Breast epithelium (tissue), 4 donors: ENCODE measurements around the gene HOMER1. TPM values are rescaled to one million over a fixed set of nuclear protein-coding genes. Genes with fewer than 3 reads are reported as not detected.

Source experiments
- DNase-seq, 2 donors: peaks; one replicate each; pipeline ENCODE4 v3.0.0-alpha.2; 2019; ENCODE audit warnings: low spot score in 2 of 2
- H3K27ac ChIP-seq, 2 donors: fragments of 200-600 bp; sonication (generic) in 1 of 2; one replicate each; pipeline ENCODE4 v1.5.1; 2016 to 2019; ENCODE audit warnings: mild to moderate bottlenecking in 1 of 2
- H3K27me3 ChIP-seq, 2 donors: fragments of 200-600 bp; sonication (generic) in 1 of 2; one replicate each; pipeline versions ENCODE4 v1.5.1 to v1.6.0; 2017 to 2019; ENCODE audit warnings: control low read depth in 1 of 2, mild to moderate bottlenecking in 1 of 2
- H3K36me3 ChIP-seq: fragments of 200-600 bp; one replicate; pipeline ENCODE4 v1.5.1; 2019
- H3K4me1 ChIP-seq, 2 donors: fragments of 200-600 bp; sonication (generic); one replicate each; pipeline ENCODE4 v1.5.1; 2016 to 2019; ENCODE audit warnings: control low read depth in 1 of 2
- H3K4me3 ChIP-seq, 3 donors: fragments of 200-600 bp; sonication (generic); 1 replicate in 2 of 3; 2 replicates in 1 of 3; pipeline ENCODE4 v1.5.1; 2016 to 2019; ENCODE audit warnings: mild to moderate bottlenecking in 3 of 3, moderate library complexity in 2 of 3
- H3K9me3 ChIP-seq, 2 donors: fragments of 200-600 bp; sonication (generic) in 1 of 2; one replicate each; pipeline ENCODE4 v1.5.1; 2016 to 2019; ENCODE audit warnings: control low read depth in 1 of 2
- CTCF ChIP-seq, 3 donors: fragments of 450-650 bp; IDR thresholded peaks; one replicate each; pipeline ENCODE4 v1.5.1; 2016 to 2017; ENCODE audit warnings: antibody characterized with exemption in 3 of 3, mild to moderate bottlenecking in 3 of 3, moderate library complexity in 3 of 3
- POLR2A ChIP-seq: fragments of 450-650 bp; IDR thresholded peaks from one replicate; pipeline ENCODE4 v1.6.1; 2016; ENCODE audit warnings: antibody characterized with exemption, mild to moderate bottlenecking, moderate library complexity
- POLR2AphosphoS5 ChIP-seq, 3 donors: sonication (generic); formaldehyde crosslinking; IDR thresholded peaks; one replicate each; pipeline ENCODE4 v1.6.1; 2017; ENCODE audit warnings: antibody characterized with exemption in 3 of 3
- intact Hi-C: fragments of 100-400 bp; cut with DNase I; formaldehyde crosslinking; loops from one replicate; pipeline ENCODE4 v1.15.1; 2023; ENCODE audit warnings: low total_unique reads
- total RNA-seq, 3 donors: library from RNA; depleted of rRNA; stranded (reverse); fragments of >200 nt; gene quantifications; one replicate each; pipeline ENCODE4 v1.1.0, GENCODE V29; 2016

The HOMER1 gene
- total RNA-seq, 3 donors from 2014 or later = 3.2 to 26.2 (median 18.7) TPM

GRCh38 chr5:79474367-79475151 is 39.4 kb downstream of the HOMER1 start:
- Histone ChIP-seq H3K4me1 (no peaks in the 10 kb centered on the region), H3K9me3 (no peaks in the 10 kb centered on the region), H3K27ac (no peak overlapping the region), H3K4me3 (no peak overlapping the region), H3K27me3 (no peaks in the 10 kb centered on the region), H3K36me3 (no peaks in the 10 kb centered on the region)
- intact Hi-C loops = no loop called here
- TF ChIP-seq POLR2A (no peak), POLR2AphosphoS5 (IDR thresholded peaks at IDR 0.05) (no peak), CTCF (IDR thresholded peaks at IDR 0.05) (no peak)
- DNase-seq = no peak

GRCh38 chr5:79471556-79471955 is 42.4 kb downstream of the HOMER1 start:
- no peaks in the 10 kb centered on the region for H3K36me3 ChIP-seq
- intact Hi-C loops = no loop called here
- H3K9me3 ChIP-seq = no peaks in the 10 kb centered on the region
- H3K27ac ChIP-seq = no peak overlapping the region
- no peaks in the 10 kb centered on the region for H3K27me3 ChIP-seq
- no peaks in the 10 kb centered on the region for H3K4me1 ChIP-seq
- H3K4me3 ChIP-seq = no peak overlapping the region
- DNase-seq = no peak
- TF ChIP-seq POLR2AphosphoS5 (IDR thresholded peaks at IDR 0.05) = no peak
- no peak for TF ChIP-seq POLR2A
- TF ChIP-seq CTCF (IDR thresholded peaks at IDR 0.05) = no peak

GRCh38 chr5:79464695-79465332 is 49.1 kb downstream of the HOMER1 start:
- H3K4me3 ChIP-seq = no peak overlapping the region
- no peaks in the 10 kb centered on the region for H3K36me3 ChIP-seq
- H3K4me1 ChIP-seq = no peaks in the 10 kb centered on the region
- peak in 2 of 3 donors; percentile 53 to 59 for TF ChIP-seq CTCF (IDR thresholded peaks at IDR 0.05)
- no peak for TF ChIP-seq POLR2A
- TF ChIP-seq POLR2AphosphoS5 (IDR thresholded peaks at IDR 0.05) = no peak
- H3K9me3 ChIP-seq = no peaks in the 10 kb centered on the region
- intact Hi-C loops = no loop called here
- no peaks in the 10 kb centered on the region for H3K27me3 ChIP-seq
- no peak overlapping the region for H3K27ac ChIP-seq
- DNase-seq = no peak

GRCh38 chr5:79464278-79464677 is 49.7 kb downstream of the HOMER1 start:
- intact Hi-C loops = no loop called here
- no peaks in the 10 kb centered on the region for H3K9me3 ChIP-seq
- no peak overlapping the region for H3K4me3 ChIP-seq
- H3K4me1 ChIP-seq = no peaks in the 10 kb centered on the region
- no peak overlapping the region for H3K27ac ChIP-seq
- no peaks in the 10 kb centered on the region for H3K27me3 ChIP-seq
- no peaks in the 10 kb centered on the region for H3K36me3 ChIP-seq
- TF ChIP-seq CTCF (IDR thresholded peaks at IDR 0.05) (no peak), POLR2A (no peak), POLR2AphosphoS5 (IDR thresholded peaks at IDR 0.05) (no peak)
- DNase-seq = no peak

- Histone ChIP-seq H3K9me3 (no peaks in the 10 kb centered on the region), H3K27me3 (no peaks in the 10 kb centered on the region), H3K27ac (no peak overlapping the region), H3K36me3 (no peaks in the 10 kb centered on the region), H3K4me1 (no peaks in the 10 kb centered on the region), H3K4me3 (no peak overlapping the region)
- intact Hi-C loops = no loop called here
- no peak for DNase-seq
- TF ChIP-seq POLR2AphosphoS5 (IDR thresholded peaks at IDR 0.05) (no peak), CTCF (IDR thresholded peaks at IDR 0.05) (no peak), POLR2A (no peak)
Measured at GRCh38 chr5:79459626-79460025, 54.3 kb downstream of the HOMER1 start.
